Mesothelial cell of epicardium (in vitro differentiated cells): ENCODE measurements around the gene TTC8. TPM values are rescaled to one million over a fixed set of nuclear protein-coding genes. Genes with fewer than 3 reads are reported as not detected.

Source experiments
- DNase-seq, 2 experiments: peaks; one replicate each; pipeline ENCODE4 v3.0.0; 2021; ENCODE audit warnings: low spot score in 2 of 2; ENCODE audit not compliant: unreplicated experiment in 2 of 2
- H3K27ac Mint-ChIP-seq: 2 replicates; pipeline ENCODE4 v1.8.0; 2021; ENCODE audit warnings: mixed read lengths
- H3K27me3 Mint-ChIP-seq: 2 replicates; pipeline ENCODE4 v1.8.0; 2021; ENCODE audit warnings: low read depth, mixed read lengths
- H3K36me3 Mint-ChIP-seq: 2 replicates; pipeline ENCODE4 v1.8.0; 2021; ENCODE audit warnings: mixed read lengths
- H3K4me1 Mint-ChIP-seq: 2 replicates; pipeline ENCODE4 v1.8.0; 2021; ENCODE audit warnings: mixed read lengths
- H3K4me3 Mint-ChIP-seq: 2 replicates; pipeline ENCODE4 v1.8.0; 2021; ENCODE audit warnings: mild to moderate bottlenecking, moderate library complexity, mixed read lengths
- H3K9me3 Mint-ChIP-seq: 2 replicates; pipeline ENCODE4 v1.8.0; 2021; ENCODE audit warnings: mixed read lengths
- total RNA-seq: library from RNA; stranded (reverse); gene quantifications from 3 replicates; pipeline ENCODE4 v1.2.1, GENCODE V29; 2021
- TF ChIP-seq, protein P1 (sequence below): fragments of 200-600 bp; sonication (generic); IDR thresholded peaks from one replicate; pipeline ENCODE4 v1.5.0; 2021; ENCODE audit warnings: antibody characterized with exemption; ENCODE audit not compliant: unreplicated experiment

TTC8 gene
- total RNA-seq, 1 donor from 2014 or later, result 29.0 TPM

- no peaks in the 10 kb centered on the region for H3K4me1 Mint-ChIP-seq
- H3K27me3 Mint-ChIP-seq, result no peaks in the 10 kb centered on the region
- peaks cover 15% of the 10 kb centered on the region for H3K36me3 Mint-ChIP-seq
- no peak overlapping the region for H3K27ac Mint-ChIP-seq
- H3K9me3 Mint-ChIP-seq, result no peaks in the 10 kb centered on the region
- TF ChIP-seq, protein P1, sequence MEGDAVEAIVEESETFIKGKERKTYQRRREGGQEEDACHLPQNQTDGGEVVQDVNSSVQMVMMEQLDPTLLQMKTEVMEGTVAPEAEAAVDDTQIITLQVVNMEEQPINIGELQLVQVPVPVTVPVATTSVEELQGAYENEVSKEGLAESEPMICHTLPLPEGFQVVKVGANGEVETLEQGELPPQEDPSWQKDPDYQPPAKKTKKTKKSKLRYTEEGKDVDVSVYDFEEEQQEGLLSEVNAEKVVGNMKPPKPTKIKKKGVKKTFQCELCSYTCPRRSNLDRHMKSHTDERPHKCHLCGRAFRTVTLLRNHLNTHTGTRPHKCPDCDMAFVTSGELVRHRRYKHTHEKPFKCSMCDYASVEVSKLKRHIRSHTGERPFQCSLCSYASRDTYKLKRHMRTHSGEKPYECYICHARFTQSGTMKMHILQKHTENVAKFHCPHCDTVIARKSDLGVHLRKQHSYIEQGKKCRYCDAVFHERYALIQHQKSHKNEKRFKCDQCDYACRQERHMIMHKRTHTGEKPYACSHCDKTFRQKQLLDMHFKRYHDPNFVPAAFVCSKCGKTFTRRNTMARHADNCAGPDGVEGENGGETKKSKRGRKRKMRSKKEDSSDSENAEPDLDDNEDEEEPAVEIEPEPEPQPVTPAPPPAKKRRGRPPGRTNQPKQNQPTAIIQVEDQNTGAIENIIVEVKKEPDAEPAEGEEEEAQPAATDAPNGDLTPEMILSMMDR, result no peak
- no peak overlapping the region for H3K4me3 Mint-ChIP-seq
- DNase-seq, result no peak
These were observed 44.2 kb downstream of the TTC8 start for GRCh38 chr14:88868558-88869159.

DNA sequence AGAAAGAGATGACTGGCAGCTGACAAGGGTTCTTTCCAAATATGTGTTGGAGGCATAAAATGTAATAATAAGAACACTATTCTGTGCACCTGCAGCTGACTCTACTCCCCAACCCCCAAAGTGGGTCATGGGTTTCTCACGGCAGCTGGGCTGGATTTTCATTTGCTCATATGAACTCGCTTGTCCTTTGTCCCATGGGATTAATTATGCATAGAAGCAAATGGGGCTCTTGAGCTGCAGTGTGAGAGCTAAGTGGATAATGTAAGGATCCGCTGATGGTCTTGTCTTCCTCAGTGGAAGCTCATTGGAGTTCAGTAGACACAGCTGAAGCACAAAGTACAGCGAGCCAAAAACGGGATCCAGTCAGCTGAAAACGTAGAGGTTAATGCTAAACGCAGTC is 46.3 kb downstream of the TTC8 start:
- Mint-ChIP-seq H3K4me1 (no peaks in the 10 kb centered on the region), H3K27me3 (no peaks in the 10 kb centered on the region), H3K4me3 (no peak overlapping the region), H3K9me3 (no peaks in the 10 kb centered on the region), H3K36me3 (peaks cover 15% of the 10 kb centered on the region), H3K27ac (no peak overlapping the region)
- no peak for DNase-seq
- TF ChIP-seq, protein P1, result no peak

GRCh38 chr14:88871429-88871828 is 47.0 kb downstream of the TTC8 start:
- no peaks in the 10 kb centered on the region for H3K4me1 Mint-ChIP-seq
- no peaks in the 10 kb centered on the region for H3K9me3 Mint-ChIP-seq
- H3K36me3 Mint-ChIP-seq, result peaks cover 15% of the 10 kb centered on the region
- no peak for DNase-seq
- no peak overlapping the region for H3K27ac Mint-ChIP-seq
- no peak overlapping the region for H3K4me3 Mint-ChIP-seq
- TF ChIP-seq, protein P1, result no peak
- no peaks in the 10 kb centered on the region for H3K27me3 Mint-ChIP-seq

DNA sequence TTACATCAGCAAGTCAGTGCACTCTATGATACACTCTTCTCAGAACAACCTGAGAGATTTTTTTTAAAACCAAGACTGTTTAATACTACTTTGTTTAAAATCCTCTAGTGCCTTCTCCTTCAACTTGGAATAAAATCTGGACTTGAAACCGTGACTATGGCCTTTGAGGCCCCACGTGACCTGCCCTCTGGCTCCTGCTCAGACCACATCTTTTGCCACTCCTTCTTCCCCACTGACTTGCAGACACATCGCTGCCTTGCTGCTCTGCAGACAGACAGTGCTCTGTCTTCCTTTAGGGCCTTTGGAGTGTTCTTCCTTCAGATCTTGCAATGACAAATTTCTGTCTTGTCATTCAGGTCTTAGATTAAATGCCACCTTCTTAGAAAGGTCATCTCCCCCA is 48.5 kb downstream of the TTC8 start:
- no peak overlapping the region for H3K4me3 Mint-ChIP-seq
- no peaks in the 10 kb centered on the region for H3K4me1 Mint-ChIP-seq
- DNase-seq, result no peak
- TF ChIP-seq, protein P1, result no peak
- H3K27ac Mint-ChIP-seq, result no peak overlapping the region
- no peaks in the 10 kb centered on the region for H3K27me3 Mint-ChIP-seq
- peaks cover 16% of the 10 kb centered on the region for H3K36me3 Mint-ChIP-seq
- no peaks in the 10 kb centered on the region for H3K9me3 Mint-ChIP-seq

- Mint-ChIP-seq H3K27ac (no peak overlapping the region), H3K4me3 (no peak overlapping the region), H3K4me1 (no peaks in the 10 kb centered on the region), H3K9me3 (peaks cover 9% of the 10 kb centered on the region), H3K27me3 (no peaks in the 10 kb centered on the region), H3K36me3 (peaks cover 29% of the 10 kb centered on the region)
- DNase-seq, result no peak
- TF ChIP-seq, protein P1, result no peak
These were observed 52.7 kb downstream of the TTC8 start for GRCh38 chr14:88877192-88877591.

- DNase-seq, result no peak
- no peak overlapping the region for H3K4me3 Mint-ChIP-seq
- no peaks in the 10 kb centered on the region for H3K4me1 Mint-ChIP-seq
- peaks cover 24% of the 10 kb centered on the region for H3K9me3 Mint-ChIP-seq
- H3K27ac Mint-ChIP-seq, result no peak overlapping the region
- H3K27me3 Mint-ChIP-seq, result no peaks in the 10 kb centered on the region
- TF ChIP-seq, protein P1, result no peak
- peaks cover 30% of the 10 kb centered on the region for H3K36me3 Mint-ChIP-seq
These were observed 54.6 kb downstream of the TTC8 start for GRCh38 chr14:88879022-88879421.
